Pancreas (tissue), 10 donors: ENCODE results near the gene EFEMP2. TPM values are rescaled to one million over a fixed set of nuclear protein-coding genes. Genes with fewer than 3 reads are reported as not detected.

Experiments used
- ATAC-seq, 4 donors: fragments of 200-7000 bp; cut with Tn5 transposase; one replicate each; pipeline versions ENCODE4 v1.8.0 to v1.9.1; 2020; ENCODE audit warnings: mild to moderate bottlenecking in 4 of 4, moderate library complexity in 4 of 4
- DNase-seq, 6 donors: peaks; one replicate each; pipeline ENCODE4 v3.0.0-alpha.2; 2020
- FAIRE-seq: peaks from 2 replicates; lab custom pipeline; 2012; peaks lifted over from hg19 to GRCh38; lab: Jason Lieb, UNC
- H3K27ac ChIP-seq, 4 donors: fragments of 200-600 bp; sonication (generic); 1 replicate in 3 of 4; 2 replicates in 1 of 4; pipeline versions ENCODE4 v1.5.0 to v1.8.0; 2020
- H3K27me3 ChIP-seq, 4 donors: fragments of 200-600 bp; one replicate each; pipeline ENCODE4 v1.8.0; 2021
- H3K36me3 ChIP-seq, 3 donors: fragments of 200-600 bp; sonication (generic) in 1 of 3; one replicate each; pipeline versions ENCODE4 v1.5.0 to v1.8.0; 2020 to 2021
- H3K4me1 ChIP-seq, 3 donors: fragments of 200-600 bp; one replicate each; pipeline ENCODE4 v1.8.0; 2021
- H3K4me3 ChIP-seq, 4 donors: fragments of 200-600 bp; sonication (generic) in 2 of 4; one replicate each; pipeline versions ENCODE4 v1.5.0 to v1.8.0; 2020 to 2021
- H3K9me3 ChIP-seq, 4 donors: fragments of 200-600 bp; one replicate each; pipeline ENCODE4 v1.8.0; 2021
- WGBS, 2 donors: extraction: QIAGEN DNeasy Blood & Tissue Kit; methylation state at CpG; one replicate each; pipeline ENCODE4 v1.1.7; 2013; 5-methylcytosine and 5-hydroxymethylcytosine counted together
- intact Hi-C, 3 donors: fragments of 100-400 bp; cut with DNase I; formaldehyde crosslinking; loops; one replicate each; pipeline versions ENCODE4 v1.11.1 to v1.14.2; 2022
- polyA plus RNA-seq, 2 donors: library from polyadenylated mRNA; stranded (reverse); fragments of 200-250 nt; gene quantifications; one replicate each; pipeline ENCODE4 v1.2.3, GENCODE V29; 2013
- total RNA-seq, 6 donors: library from RNA; stranded (reverse); fragmentation: NEBNext Ultra II Directional in 4 of 6; extraction: Animal tissue kit (Norgen Biotek cat#: 25700) in 4 of 6; gene quantifications; one replicate each; pipeline versions ENCODE4 v1.2.1 to v1.2.4, GENCODE V29; 2021 to 2023
- TF ChIP-seq, protein P1 (sequence below), 4 donors: fragments of 200-600 bp; sonication (generic) in 3 of 4; IDR thresholded peaks; one replicate each; pipeline versions ENCODE4 v1.5.0 to v1.8.0; 2021; ENCODE audit warnings: antibody characterized with exemption in 4 of 4
- donor health status: healthy with polysubstance abuse.
- donor health status: DM: no; HTN: no; CAD: no; lungs with moderate emphysema.
- donor health status: DM: no; HTN: no; CAD: no.
- donor health status: control.
- donor health status: control.
- donor health status: Bipolar disorder and iron deficiency.
- donor health status: DM: yes; HTN: yes; CAD: no.
- donor health status: DM: no; HTN: no; CAD: no.
- donor health status: DM: no; HTN: no; CAD: no.
- donor health status: DM: yes; HTN: yes; CAD: no.

EFEMP2 gene
- total and polyA plus RNA-seq, 8 donors, result 11.3 to 51.0 (median 18.8) TPM

DNA sequence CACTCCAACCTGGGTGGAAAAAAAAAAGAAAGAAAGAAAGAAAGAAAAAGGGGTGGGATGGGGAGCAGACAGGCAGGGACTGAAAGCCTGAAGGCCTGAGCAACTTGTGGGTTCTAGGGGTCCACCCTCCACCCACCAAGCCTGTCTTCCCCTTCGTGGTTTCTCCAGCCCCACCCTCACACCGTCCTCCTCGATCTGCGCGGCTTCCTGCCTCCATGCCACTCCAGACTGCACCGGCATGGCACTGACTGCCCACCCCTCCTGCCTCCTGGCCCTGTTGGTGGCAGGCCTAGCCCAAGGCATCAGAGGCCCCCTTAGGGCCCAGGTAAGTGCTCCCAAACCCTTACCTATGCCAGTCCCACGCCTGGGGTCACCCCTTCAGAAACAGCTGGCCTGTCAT lies 7.0 kb upstream of the EFEMP2 start, which contains the start of gene CTSW:
Gene CTSW, plus strand, starts transcription at position 221 of the 400 bp plus-strand sequence. Its CDS starts 18 bp downstream, at position 239.
- FAIRE-seq (no peak), DNase-seq (peak in 2 of 6 donors; percentile 3 to 22), ATAC-seq (no peak)
- 46 to 63% methylated on average over 7 of the region's 7 CpGs for WGBS, 2 donors
- Histone ChIP-seq H3K9me3 (no peaks in the 10 kb centered on the region), H3K4me1 (no peaks in the 10 kb centered on the region), H3K27me3 (no peaks in the 10 kb centered on the region), H3K4me3 (no peak within 1 kb of the TSS), H3K36me3 (peaks cover 0 to 4% (median 0%) of the 10 kb centered on the region in 3 donors), H3K27ac (no peak within 1 kb of the TSS)
- TF ChIP-seq, protein P1, sequence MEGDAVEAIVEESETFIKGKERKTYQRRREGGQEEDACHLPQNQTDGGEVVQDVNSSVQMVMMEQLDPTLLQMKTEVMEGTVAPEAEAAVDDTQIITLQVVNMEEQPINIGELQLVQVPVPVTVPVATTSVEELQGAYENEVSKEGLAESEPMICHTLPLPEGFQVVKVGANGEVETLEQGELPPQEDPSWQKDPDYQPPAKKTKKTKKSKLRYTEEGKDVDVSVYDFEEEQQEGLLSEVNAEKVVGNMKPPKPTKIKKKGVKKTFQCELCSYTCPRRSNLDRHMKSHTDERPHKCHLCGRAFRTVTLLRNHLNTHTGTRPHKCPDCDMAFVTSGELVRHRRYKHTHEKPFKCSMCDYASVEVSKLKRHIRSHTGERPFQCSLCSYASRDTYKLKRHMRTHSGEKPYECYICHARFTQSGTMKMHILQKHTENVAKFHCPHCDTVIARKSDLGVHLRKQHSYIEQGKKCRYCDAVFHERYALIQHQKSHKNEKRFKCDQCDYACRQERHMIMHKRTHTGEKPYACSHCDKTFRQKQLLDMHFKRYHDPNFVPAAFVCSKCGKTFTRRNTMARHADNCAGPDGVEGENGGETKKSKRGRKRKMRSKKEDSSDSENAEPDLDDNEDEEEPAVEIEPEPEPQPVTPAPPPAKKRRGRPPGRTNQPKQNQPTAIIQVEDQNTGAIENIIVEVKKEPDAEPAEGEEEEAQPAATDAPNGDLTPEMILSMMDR (IDR thresholded peaks at IDR 0.05), result no peak
- intact Hi-C loops, result loop anchor here in 1 of 3 donors (5.0 kb wide), 1 partner anchor 108 kb away; no protein-coding TSS in a partner anchor

DNA sequence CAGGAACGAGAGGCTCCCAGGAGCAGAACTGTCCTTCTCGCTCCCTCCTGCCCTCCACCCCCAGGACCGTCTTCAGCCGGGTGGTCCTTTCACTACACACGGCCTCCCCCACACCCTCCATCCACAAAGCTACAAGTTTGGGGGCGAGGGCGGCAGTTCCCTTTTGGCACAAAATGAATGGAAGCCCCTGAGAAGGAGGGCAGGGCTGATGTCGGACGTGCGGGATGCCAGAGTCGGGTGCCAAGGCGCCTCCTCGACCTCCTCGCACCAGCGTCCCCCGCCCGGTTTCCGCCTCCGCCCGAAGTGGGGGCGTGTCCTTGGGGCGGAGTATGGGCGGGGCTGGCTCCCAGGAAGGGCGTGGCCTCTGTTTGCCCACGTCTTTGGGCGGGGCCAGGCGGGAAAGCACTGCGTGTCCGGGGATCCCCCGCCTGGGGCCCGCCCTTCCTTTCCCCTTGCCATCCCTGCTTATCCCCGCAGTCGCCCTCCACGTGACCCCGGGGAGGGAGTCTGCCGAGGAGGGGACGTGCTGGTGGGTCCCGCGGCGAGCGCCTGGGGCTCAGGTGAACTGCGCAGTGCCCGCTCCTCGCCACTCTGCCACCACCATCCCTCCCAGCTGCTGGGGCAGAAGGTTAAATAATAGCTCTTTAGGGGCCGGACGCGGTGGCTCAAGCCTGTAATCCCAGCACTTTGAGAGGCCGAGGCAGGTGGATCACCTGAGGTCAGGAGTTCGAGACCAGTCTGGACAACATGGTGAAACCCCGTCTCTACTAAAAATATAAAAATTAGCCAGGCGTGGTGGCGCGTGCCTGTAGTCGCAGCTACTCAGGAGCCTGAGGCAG lies 937 bp upstream of the EFEMP2 start:
- no peaks in the 10 kb centered on the region for H3K27me3 ChIP-seq
- ATAC-seq (peak; percentile 97 to 98 (median 98)), DNase-seq (peak; percentile 92 to 99 (median 96)), FAIRE-seq (peak; percentile 66)
- no peaks in the 10 kb centered on the region for H3K36me3 ChIP-seq
- peak overlapping the region; percentile 46 to 73 (median 54) for H3K27ac ChIP-seq
- TF ChIP-seq, protein P1 (IDR thresholded peaks at IDR 0.05), result no peak
- intact Hi-C loops, result no loop called here
- H3K4me3 ChIP-seq, result peak overlapping the region; percentile 7 to 39 (median 31)
- no peaks in the 10 kb centered on the region for H3K4me1 ChIP-seq
- 6 to 8% methylated on average over 50 to 54 of the region's 54 CpGs for WGBS, 2 donors
- H3K9me3 ChIP-seq, result no peaks in the 10 kb centered on the region

DNA sequence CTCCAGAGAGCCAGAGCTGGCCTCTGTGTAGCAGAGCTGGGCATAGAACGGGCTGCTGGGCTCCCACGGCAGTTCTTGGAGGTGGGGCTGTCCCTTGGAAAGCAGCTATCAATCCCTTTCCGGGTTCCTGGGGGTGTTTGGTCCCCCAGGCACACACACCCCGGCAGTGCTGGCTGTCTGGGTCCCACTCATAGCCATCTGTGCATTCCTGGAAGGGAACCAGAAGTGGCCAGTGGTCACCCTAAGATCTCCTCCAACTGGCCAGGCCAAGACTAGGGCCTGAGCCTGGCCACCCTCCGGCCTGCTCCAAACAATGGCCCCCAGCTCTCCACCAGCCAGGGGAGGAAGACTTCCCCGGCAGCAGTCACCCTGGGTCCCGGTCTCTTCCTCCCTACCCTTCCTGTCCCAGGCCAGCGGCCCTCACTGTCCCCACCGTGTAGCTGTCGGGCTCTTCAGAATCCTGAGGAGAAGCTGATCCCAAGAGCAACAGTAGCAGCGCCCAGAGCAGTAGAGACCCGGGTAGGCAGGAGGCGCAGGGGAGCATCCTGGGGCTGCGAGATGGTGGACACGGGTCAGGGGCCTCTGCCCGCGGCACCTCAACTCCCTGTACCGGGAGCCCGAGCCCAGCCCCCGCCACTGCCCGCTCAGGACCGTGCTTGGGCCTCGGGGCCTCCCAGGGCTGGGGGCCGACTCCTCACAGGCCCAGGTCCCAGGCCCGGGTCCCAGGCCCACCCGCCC lies 620 bp downstream of the EFEMP2 start:
- Histone ChIP-seq H3K27ac (peak overlapping the region; percentile 35 to 73 (median 54)), H3K4me3 (peak overlapping the region; percentile 7 to 39 (median 31)), H3K27me3 (no peaks in the 10 kb centered on the region), H3K4me1 (no peaks in the 10 kb centered on the region), H3K36me3 (no peaks in the 10 kb centered on the region), H3K9me3 (no peaks in the 10 kb centered on the region)
- WGBS, 2 donors, result 51 to 56% methylated on average over 24 to 26 of the region's 26 CpGs
- DNase-seq, result peak in 2 of 6 donors; percentile 46 to 78
- FAIRE-seq, result no peak
- TF ChIP-seq, protein P1 (IDR thresholded peaks at IDR 0.05), result no peak
- peak in 1 of 4 donors; percentile 1 for ATAC-seq
- intact Hi-C loops, result no loop called here

DNA sequence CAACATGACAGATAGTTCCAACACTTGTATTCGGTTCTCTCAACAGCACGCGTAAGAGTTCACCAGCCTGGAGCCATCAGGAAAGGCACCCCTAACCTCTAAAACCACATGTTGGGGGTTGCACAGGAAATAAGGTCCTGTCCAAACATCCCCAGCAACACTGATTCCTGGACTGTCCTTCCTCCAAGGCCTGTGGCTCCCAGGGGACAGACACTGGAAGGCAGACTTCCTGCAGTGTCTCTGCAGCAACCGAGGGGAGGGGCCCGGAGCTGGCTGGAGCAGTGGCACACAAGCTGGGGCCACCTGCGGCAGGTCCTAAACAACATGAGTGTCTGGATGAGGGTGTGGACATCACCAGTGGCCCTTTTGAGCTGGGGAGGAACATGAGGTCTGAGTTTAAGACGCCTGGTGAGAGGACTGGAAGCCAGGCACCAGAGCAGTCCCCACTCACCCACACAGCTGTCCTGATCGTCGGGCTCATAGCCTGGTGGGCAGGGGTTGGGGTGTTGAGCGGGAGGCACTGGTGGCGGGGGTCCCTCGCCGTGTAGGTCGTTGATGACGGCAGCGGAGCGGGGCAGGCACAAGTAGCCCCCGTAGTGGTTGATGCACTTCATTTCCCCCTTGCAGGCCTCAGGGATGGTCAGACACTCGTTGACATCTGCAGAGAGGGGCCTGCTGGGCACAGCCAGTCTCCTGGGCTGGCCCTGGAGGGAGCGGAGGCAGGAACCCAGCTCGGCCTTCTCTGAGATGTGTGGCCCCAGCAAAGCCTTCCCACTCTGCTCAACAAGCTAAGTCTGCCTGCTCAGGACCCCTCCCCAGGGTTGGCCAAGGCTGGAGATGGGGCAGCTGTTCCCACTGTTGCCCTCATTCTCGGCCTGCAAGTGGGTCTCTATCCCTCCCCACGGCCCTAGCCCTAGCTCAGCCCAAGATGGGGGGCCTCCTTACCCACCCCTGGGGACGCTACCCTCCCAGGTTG lies 1.6 kb downstream of the EFEMP2 start:
- DNase-seq, result peak in 2 of 6 donors; percentile 12 to 60
- no peak for FAIRE-seq
- WGBS, 2 donors, result 75 to 80% methylated on average over 24 of the region's 24 CpGs
- peak overlapping the region in 2 of 4 donors; percentile 52 to 55 for H3K27ac ChIP-seq
- no peaks in the 10 kb centered on the region for H3K27me3 ChIP-seq
- no peaks in the 10 kb centered on the region for H3K4me1 ChIP-seq
- peaks cover 0 to 3% (median 0%) of the 10 kb centered on the region in 3 donors for H3K36me3 ChIP-seq
- H3K4me3 ChIP-seq, result no peak overlapping the region
- H3K9me3 ChIP-seq, result no peaks in the 10 kb centered on the region
- no peak for ATAC-seq
- TF ChIP-seq, protein P1 (IDR thresholded peaks at IDR 0.05), result no peak
- intact Hi-C loops, result no loop called here
